PC-3 (cell line): Measurements from ENCODE around the gene PRKD2. TPM values are rescaled to one million over a fixed set of nuclear protein-coding genes. Genes with fewer than 3 reads are reported as not detected.

Source experiments
- ATAC-seq: fragments of 200-7000 bp; cut with Tn5 transposase; 2 replicates; pipeline ENCODE4 v1.9.1; 2020; ENCODE audit warnings: mild to moderate bottlenecking, moderate library complexity
- Bru-seq: library from RNA; stranded (reverse); fragments of 400-500 nt; gene quantifications from one replicate; lab custom pipeline; 2021; lab: Mats Ljungman, UMichigan
- BruChase-seq, 2 experiments: library from RNA; stranded (reverse); fragments of 400-500 nt; gene quantifications; one replicate each; lab custom pipeline; 2021; lab: Mats Ljungman, UMichigan
- BruUV-seq: library from RNA; stranded (reverse); fragments of 400-500 nt; replicated peaks from 2 replicates; lab custom pipeline; 2021; lab: Mats Ljungman, UMichigan
- CTCF ChIA-PET: fragments of 300-600 bp; sonication (Branson Sonifier 250); formaldehyde crosslinking; loops from one replicate; lab custom pipeline; 2022; ENCODE audit warnings: antibody characterized with exemption; lab: Charles Lee
- POLR2A ChIA-PET: fragments of 300-600 bp; sonication (Branson Sonifier 250); formaldehyde crosslinking; loops from one replicate; lab custom pipeline; 2022; ENCODE audit warnings: antibody characterized with exemption; ENCODE audit not compliant: unreplicated experiment; lab: Charles Lee
- DNase-seq: peaks from one replicate; pipeline ENCODE4 v3.0.0-alpha.2; 2015
- H2AFZ ChIP-seq: fragments of 300-600 bp; sonication (generic); 2 replicates; pipeline ENCODE4 v1.6.0; 2016; ENCODE audit warnings: antibody characterized with exemption, low read length
- H3F3A ChIP-seq: fragments of 300-600 bp; sonication (generic); one replicate; pipeline ENCODE4 v1.6.0; 2017; ENCODE audit warnings: antibody characterized with exemption, low read length, control low read depth, mild to moderate bottlenecking; ENCODE audit not compliant: unreplicated experiment
- H3K27ac ChIP-seq: fragments of 300-600 bp; sonication (generic); 2 replicates; pipeline ENCODE4 v1.5.1; 2016; ENCODE audit warnings: mild to moderate bottlenecking, low read length
- H3K27me3 ChIP-seq: fragments of 300-600 bp; sonication (generic); 2 replicates; pipeline ENCODE4 v1.6.1; 2016; ENCODE audit warnings: low read length, mixed read lengths
- H3K36me3 ChIP-seq: fragments of 300-600 bp; sonication (generic); 2 replicates; pipeline ENCODE4 v1.6.1; 2016; ENCODE audit warnings: low read depth, mixed run types, low read length, mixed read lengths
- H3K4me1 ChIP-seq: fragments of 300-600 bp; sonication (generic); 2 replicates; pipeline ENCODE4 v1.5.1; 2016; ENCODE audit warnings: low read length; ENCODE audit not compliant: insufficient read depth
- H3K4me2 ChIP-seq: fragments of 300-600 bp; sonication (generic); 2 replicates; pipeline ENCODE4 v1.6.0; 2016; ENCODE audit warnings: low read length
- H3K4me3 ChIP-seq: fragments of 300-600 bp; sonication (generic); 2 replicates; pipeline ENCODE4 v1.5.1; 2016; ENCODE audit warnings: mild to moderate bottlenecking, low read length, mixed read lengths
- H3K79me2 ChIP-seq: fragments of 300-600 bp; sonication (generic); 2 replicates; pipeline ENCODE4 v1.6.1; 2017; ENCODE audit warnings: low read length, mixed read lengths
- H3K9ac ChIP-seq: fragments of 300-600 bp; sonication (generic); 2 replicates; pipeline ENCODE4 v1.6.0; 2016; ENCODE audit warnings: mild to moderate bottlenecking, low read length
- H3K9me2 ChIP-seq: fragments of 300-600 bp; sonication (generic); replicated peaks from 2 replicates; pipeline ENCODE4 v1.6.1; 2016; ENCODE audit warnings: mixed run types, low read length, mixed read lengths
- H3K9me3 ChIP-seq: fragments of 300-600 bp; sonication (generic); 2 replicates; pipeline ENCODE4 v1.6.1; 2016; ENCODE audit warnings: low read length, mixed read lengths
- H4K20me1 ChIP-seq: fragments of 300-600 bp; sonication (generic); 2 replicates; pipeline ENCODE4 v1.6.1; 2016; ENCODE audit warnings: low read length, mixed read lengths
- CTCF ChIP-seq: fragments of 300-600 bp; sonication (generic); conservative IDR thresholded peaks from 2 replicates; pipeline ENCODE4 v1.5.1; 2017; ENCODE audit warnings: antibody characterized with exemption, low read depth, mild to moderate bottlenecking, low read length
- EZH2 ChIP-seq: fragments of 300-600 bp; sonication (generic); IDR thresholded peaks from one replicate; pipeline ENCODE4 v1.6.1; 2017; ENCODE audit warnings: antibody characterized with exemption, mild to moderate bottlenecking, low read length; ENCODE audit not compliant: unreplicated experiment
- EZH2phosphoT487 ChIP-seq: fragments of 300-600 bp; sonication (generic); IDR thresholded peaks from 2 replicates; pipeline ENCODE4 v1.6.1; 2018; ENCODE audit warnings: mild to moderate bottlenecking, antibody characterized with exemption, low read length, borderline replicate concordance
- intact Hi-C: fragments of 100-400 bp; cut with micrococcal nuclease; formaldehyde crosslinking; loops from 2 replicates; pipeline ENCODE4 v1.9.0; 2023
- long read RNA-seq: library from polyadenylated mRNA; unstranded; transcript quantifications from one replicate; pipeline ENCODE4 v2.0.0, GENCODE V29; 2021; ENCODE audit not compliant: unreplicated experiment
- total RNA-seq: library from RNA; depleted of rRNA; stranded (reverse); fragments of >200 nt; gene quantifications from 2 replicates; pipeline ENCODE4 v1.2.3, GENCODE V29; 2014; rRNA removed

The PRKD2 gene
- total RNA-seq, result 24.1 and 32.9 TPM in 2 replicates
- Bru-seq, nascent RNA, result percentile 51 among the genes with signal in this experiment
- percentile 64 among the genes with signal in this experiment for BruChase-seq, experiment 1, labeled RNA remaining after a 6-hour chase
- BruChase-seq, experiment 2, labeled RNA remaining after a 2-hour chase, result percentile 60 among the genes with signal in this experiment
- long read RNA-seq, transcript PRKD2-201 (18 exons, 3,070 nt), result minor isoform, 9 of 89 reads
- long read RNA-seq, transcript PRKD2-214 (17 exons, 2,923 nt), result major isoform, 17 of 89 reads
- long read RNA-seq, partial matches to known transcripts, result 44 of 89 reads
- long read RNA-seq, other reads (novel, unspliced or antisense), result 15 of 89 reads

- DNase-seq, result peak; percentile 69
- peak within 1 kb of the TSS; percentile 98 for H3K4me2 ChIP-seq
- H3K36me3 ChIP-seq, result peaks cover 5% of the 10 kb centered on the region; the same call in 1 of the 2 replicates
- H3K27ac ChIP-seq, result no peak within 1 kb of the TSS
- H4K20me1 ChIP-seq, result no peaks in the 10 kb centered on the region
- no peaks in the 10 kb centered on the region for H3K27me3 ChIP-seq
- TF ChIP-seq EZH2 (no peak), EZH2phosphoT487 (no peak), CTCF (no peak)
- H3K4me1 ChIP-seq, result no peaks in the 10 kb centered on the region; the same call in 1 of the 2 replicates
- H3K9me3 ChIP-seq, result no peaks in the 10 kb centered on the region
- H3K4me3 ChIP-seq, result peak within 1 kb of the TSS; percentile 93
- intact Hi-C loops, result loop anchor here (2.0 kb wide), 1 partner anchor 14 kb away; no protein-coding TSS in a partner anchor
- ATAC-seq, result peak; percentile 66
- H3K9ac ChIP-seq, result peak within 1 kb of the TSS; percentile 85
- POLR2A ChIA-PET, result no interaction called here
- H3F3A ChIP-seq, result no peaks in the 10 kb centered on the region
- BruUV-seq, result no TSS peak
- H2AFZ ChIP-seq, result peak within 1 kb of the TSS; percentile 74
- CTCF ChIA-PET, result interaction anchor here (0.6 kb wide), 1 partner anchor 11 kb away, joined by 6 read pairs; no protein-coding TSS in a partner anchor
- H3K9me2 ChIP-seq, result no peaks in the 10 kb centered on the region
- H3K79me2 ChIP-seq, result peaks cover 24% of the 10 kb centered on the region
Measured at GRCh38 chr19:46717034-46717715, at the start of gene PRKD2. Gene PRKD2 (minus strand): TSS chr19:46717114. CDS start chr19:46716370, 744 bp downstream.

GRCh38 chr19:46764817-46765291 lies 47.9 kb upstream of the PRKD2 start:
- ChIA-PET CTCF (no interaction called here), POLR2A (no interaction called here)
- no peaks in the 10 kb centered on the region for H3K4me1 ChIP-seq
- H3K27ac ChIP-seq, result no peak overlapping the region
- no peaks in the 10 kb centered on the region for H4K20me1 ChIP-seq
- no peak overlapping the region for H3K4me3 ChIP-seq
- no peak for TF ChIP-seq EZH2
- TF ChIP-seq EZH2phosphoT487, result no peak
- TF ChIP-seq CTCF, result no peak
- intact Hi-C loops, result no loop called here
- no peaks in the 10 kb centered on the region for H3K27me3 ChIP-seq
- no peaks in the 10 kb centered on the region for H3F3A ChIP-seq
- H3K4me2 ChIP-seq, result no peak overlapping the region
- no peaks in the 10 kb centered on the region for H3K79me2 ChIP-seq
- H3K9ac ChIP-seq, result no peak overlapping the region
- DNase-seq (no peak), ATAC-seq (no peak)
- no peaks in the 10 kb centered on the region for H3K36me3 ChIP-seq
- no peaks in the 10 kb centered on the region for H3K9me3 ChIP-seq
- BruUV-seq, result no TSS peak
- H3K9me2 ChIP-seq, result no peaks in the 10 kb centered on the region
- H2AFZ ChIP-seq, result no peak overlapping the region
